GM19043 (cell line): ENCODE measurements around the gene ZSCAN20.
"Not testable (repeated sequence)": the region's sequence is repeated elsewhere in the genome, so short reads cannot be mapped to it uniquely, and the experiment has no call there.

ENCODE experiments used
- ATAC-seq: cut with Tn5 transposase; IDR thresholded peaks from one replicate; pipeline ENCODE4 v1.9.1; 2021; ENCODE audit warnings: low read depth; ENCODE audit not compliant: unreplicated experiment

Gene ZSCAN20

GRCh38 chr1:33473900-33474299 is 1.5 kb downstream of the ZSCAN20 start:
- ATAC-seq: no peak

GRCh38 chr1:33477451-33477850 is 5.0 kb downstream of the ZSCAN20 start:
- ATAC-seq: no peak

DNA sequence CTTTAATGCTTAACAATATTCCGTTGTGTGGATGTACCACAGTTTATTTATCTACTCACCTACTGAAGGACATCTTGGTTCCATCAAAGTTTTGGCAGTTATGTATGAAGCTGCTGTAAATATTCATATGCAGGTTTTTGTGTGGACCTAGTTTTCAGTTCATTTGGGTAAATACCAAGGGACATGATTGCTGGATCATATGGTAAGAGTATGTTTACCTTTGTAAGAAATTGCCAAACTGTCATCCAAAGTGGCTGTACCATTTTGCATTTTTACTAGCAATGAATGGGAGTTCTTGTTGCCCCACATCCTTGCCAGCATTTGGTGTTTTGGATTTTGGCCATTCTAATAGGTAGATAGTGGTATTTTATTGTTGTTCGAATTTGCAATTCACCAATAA is 10.0 kb downstream of the ZSCAN20 start:
- no peak for ATAC-seq

DNA sequence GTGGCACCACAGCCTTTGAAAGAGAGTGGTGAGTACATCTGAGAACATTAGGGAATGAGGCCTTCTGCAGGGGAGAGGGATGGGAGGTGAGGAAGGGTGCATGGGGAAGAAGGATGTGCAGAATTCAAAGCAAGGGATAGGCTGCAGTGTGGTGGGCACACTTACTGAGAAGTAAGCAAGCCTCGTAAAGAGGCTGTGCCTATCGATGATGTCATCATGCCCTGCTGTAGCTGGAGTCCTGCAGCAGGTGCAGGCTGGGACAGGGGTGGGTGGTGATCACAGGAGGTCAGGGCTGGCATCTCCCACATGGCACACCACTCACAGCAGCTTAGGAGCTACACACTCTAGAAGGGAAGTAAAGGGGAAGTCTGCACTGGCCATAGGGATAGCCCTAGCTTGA is 16.2 kb downstream of the ZSCAN20 start:
- no peak for ATAC-seq

DNA sequence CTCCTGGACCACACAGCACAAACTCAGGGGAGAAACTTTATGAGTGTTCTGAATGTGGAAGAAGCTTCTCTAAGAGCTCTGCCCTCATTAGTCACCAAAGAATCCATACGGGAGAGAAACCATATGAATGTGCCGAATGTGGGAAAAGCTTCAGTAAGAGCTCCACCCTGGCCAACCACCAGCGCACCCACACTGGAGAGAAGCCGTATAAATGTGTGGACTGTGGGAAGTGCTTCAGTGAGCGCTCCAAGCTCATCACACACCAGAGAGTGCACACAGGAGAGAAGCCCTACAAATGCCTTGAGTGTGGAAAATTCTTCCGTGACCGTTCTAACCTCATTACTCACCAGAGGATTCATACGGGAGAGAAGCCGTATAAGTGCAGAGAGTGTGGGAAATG is 22.5 kb downstream of the ZSCAN20 start:
- no peak for ATAC-seq

DNA sequence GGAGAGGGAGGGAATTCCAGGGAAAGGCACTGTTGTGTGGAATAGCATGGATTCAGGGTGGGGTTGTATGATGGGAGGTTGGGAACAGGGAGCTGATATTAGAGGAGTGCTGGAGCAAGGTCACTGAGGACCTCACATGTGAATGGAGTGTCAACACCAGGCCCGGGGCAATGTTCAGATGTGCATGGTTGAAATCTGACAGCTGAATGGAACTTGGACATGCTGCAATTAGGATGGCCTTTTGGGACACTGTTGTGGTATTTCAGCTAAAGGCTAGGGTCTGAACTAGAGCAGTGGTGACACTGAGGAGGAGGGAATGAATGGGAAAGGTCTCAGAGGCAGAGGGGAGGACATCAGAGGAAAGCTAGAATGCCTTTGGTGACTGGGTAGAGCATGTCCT is 25.0 kb downstream of the ZSCAN20 start:
- no peak for ATAC-seq

DNA sequence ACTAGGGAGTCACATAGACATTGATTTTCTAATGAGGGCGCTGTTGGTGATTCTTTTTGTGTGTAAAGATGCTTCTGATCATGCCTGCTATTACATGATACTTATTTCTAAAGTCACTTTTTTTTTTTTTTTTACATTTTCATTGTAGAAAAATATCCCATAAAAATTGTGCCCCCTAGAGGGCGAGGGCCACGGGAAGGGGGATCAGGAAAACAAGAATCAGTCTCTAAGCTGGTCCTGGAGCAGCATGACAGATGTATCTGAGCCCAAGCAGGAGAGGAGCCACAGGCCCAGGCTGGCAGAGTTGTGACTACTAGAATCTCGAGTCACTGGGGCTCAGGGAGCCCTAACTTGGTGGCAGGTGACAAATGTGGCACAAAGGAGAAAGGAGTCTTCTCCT is 28.1 kb downstream of the ZSCAN20 start:
- no peak for ATAC-seq

DNA sequence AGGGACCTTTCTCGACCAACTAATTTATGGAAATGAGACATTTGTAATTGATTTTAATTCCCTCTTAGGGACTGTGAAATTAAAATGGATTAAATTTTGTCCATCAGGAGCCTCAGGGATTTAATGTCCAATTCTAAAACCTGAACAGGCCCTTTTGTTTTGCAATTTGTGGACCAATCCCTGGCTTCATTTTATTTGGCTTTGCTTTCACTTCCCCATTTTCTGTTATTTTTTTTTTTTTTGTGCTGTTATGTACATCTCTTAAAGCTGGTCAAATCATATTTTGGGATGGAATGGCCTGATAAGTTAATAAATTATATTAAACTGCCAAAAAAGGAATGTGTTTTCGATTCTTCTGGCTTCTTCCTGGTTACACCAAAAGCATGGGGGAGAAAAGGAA is 28.9 kb downstream of the ZSCAN20 start:
- ATAC-seq: no peak

DNA sequence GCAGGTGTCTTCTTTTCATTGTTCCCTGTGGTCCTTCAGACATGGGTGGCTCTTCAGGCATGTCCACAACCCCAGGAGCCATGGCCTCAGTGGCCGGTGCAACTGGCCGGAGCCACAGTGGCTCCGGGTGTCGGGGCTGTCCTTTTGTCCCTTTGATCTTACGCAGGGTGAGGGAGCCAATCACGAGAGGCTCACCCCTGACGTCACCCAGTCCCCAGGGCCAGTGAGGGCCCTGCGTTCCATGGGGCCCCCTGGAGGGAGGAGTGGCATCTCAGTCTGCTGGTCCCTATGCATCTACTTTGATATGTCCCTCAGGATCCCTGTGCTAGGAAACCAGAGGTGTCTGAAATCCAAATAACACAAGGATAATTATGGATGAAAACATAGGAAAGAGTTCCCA is 29.3 kb downstream of the ZSCAN20 start:
- no peak for ATAC-seq

- no peak for ATAC-seq
Measured at GRCh38 chr1:33502726-33503125, 30.3 kb downstream of the ZSCAN20 start.

DNA sequence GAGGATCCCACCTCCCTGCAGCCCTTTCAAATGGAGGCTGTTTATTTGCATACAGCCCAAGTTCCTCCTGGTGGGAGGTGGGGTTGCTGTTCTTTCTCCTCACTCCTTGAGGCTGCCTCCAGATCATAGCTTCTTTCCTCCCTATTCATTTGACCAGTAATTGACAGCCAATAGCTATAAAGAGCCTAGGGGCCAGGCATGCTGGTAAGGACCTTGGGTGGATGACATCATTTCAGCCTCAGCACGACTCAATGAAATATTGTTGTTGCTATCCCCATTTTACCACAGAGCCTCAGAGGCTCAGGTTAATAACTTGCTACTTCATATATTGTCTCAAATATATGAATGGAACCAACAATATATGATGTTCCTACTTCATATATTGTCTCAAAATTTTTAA is 31.1 kb downstream of the ZSCAN20 start:
- no peak for ATAC-seq

DNA sequence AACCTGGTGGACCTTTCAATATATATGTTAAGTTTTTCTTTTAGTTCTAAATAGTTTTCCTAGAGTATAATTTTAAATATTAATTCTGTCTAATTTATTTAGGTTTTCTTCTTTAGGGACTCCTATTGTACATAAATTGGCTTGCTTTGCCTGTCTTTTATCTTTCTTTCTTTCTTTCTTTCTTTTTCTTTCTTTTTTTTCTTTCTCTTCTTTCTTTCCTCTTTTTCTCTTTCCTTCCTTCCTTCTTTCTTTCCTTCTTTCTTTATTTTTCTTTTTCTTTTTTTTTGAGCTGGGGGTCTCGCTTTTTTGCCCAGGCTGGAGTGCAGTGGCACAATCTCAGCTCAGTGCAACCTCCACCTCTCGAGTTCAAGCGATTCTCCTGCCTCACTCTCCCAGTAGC is 35.2 kb downstream of the ZSCAN20 start:
- ATAC-seq: no peak

DNA sequence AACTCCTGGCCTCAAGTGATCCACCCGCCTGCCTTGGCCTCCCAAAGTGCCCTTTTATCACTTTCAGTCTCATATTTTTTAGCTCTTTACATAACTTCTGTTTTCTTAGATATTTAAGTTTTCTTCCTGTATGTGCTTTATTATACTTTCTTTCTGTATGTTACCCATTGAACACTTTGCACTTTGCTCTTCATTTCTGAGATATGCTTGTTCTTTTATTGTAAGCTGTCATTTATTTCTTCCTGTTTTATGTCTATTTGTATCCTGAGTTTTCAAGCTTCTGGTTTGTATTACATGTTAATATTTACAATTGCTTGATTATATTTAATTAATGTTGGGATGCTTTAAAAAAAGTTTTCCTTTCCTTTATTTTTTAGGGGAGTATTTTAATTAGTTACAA is 35.7 kb downstream of the ZSCAN20 start:
- ATAC-seq: no peak

DNA sequence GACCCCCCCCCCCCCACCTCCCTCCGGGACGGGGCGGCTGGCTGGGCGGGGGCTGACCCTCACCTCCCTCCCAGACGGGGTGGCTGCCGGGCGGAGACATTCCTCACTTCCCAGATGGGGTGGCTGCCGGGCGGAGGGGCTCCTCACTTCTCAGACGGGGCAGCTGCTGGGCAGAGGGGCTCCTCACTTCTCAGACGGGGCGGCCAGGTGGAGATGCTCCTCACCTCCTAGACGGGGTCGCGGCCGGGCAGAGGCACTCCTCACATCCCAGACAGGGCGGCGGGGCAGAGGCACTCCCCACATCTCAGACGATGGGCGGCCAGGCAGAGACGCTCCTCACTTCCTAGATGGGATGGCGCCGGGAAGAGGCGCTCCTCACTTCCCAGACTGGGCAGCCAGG is 36.8 kb downstream of the ZSCAN20 start:
- not testable (repeated sequence) for ATAC-seq

DNA sequence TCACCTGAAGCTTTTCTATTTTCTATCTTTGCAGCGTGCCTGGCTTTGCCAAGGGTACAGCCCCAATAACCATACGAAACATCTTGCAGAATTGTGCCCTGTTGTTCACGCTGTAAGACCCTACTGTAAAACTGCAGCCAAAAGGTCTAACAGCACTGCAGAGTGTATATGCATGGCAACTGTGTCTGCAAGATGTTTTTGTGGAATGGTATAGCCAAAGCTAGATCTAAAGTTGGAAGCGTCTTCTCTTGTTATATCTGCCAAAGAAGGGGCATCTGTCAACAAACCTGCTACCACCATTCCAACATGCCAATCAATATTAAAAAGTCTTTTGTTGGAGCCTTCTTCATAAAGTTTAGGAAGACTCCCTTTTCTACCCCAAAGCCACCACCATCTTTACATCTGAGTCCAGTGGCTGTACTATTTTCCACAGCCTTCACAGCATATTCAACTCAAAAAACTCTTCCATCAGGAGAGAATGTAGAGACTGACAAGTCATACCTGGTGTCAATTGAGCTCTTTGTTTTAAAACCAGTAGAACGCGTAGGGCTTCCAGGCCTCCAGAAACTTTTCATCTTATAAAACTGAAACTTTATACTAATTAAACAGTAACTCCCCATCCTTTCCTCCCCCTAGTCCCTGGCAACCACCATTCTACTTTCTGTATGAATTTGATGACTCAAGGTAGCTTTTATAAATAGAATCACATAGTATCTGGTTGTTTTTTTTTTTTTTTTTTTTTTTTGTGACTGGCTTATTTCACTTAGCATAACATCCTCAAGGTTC is 40.0 kb downstream of the ZSCAN20 start:
- ATAC-seq: no peak

DNA sequence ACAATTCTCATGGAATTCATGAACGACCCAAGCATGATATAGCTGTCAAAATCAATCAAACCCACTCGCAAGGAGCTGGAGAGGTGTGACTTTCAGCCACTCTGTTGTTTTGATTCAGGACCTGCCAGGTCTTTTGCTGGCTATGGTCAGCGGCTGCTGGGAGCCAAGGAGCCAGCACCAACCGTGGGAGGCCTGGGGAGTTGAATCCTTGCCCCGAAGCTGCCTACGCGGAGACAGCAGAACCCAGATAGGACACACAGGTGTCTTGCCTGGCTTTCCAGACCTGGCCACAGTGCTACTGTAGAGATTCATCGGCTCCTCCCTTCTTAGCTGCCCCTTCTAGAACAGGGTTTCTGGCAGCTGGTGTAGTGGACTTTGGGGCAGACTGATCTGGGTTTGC is 42.7 kb downstream of the ZSCAN20 start:
- ATAC-seq: no peak

- ATAC-seq: no peak
Measured at GRCh38 chr1:33515607-33516006, 43.2 kb downstream of the ZSCAN20 start.

GRCh38 chr1:33516428-33516827 is 44.0 kb downstream of the ZSCAN20 start:
- no peak for ATAC-seq

DNA sequence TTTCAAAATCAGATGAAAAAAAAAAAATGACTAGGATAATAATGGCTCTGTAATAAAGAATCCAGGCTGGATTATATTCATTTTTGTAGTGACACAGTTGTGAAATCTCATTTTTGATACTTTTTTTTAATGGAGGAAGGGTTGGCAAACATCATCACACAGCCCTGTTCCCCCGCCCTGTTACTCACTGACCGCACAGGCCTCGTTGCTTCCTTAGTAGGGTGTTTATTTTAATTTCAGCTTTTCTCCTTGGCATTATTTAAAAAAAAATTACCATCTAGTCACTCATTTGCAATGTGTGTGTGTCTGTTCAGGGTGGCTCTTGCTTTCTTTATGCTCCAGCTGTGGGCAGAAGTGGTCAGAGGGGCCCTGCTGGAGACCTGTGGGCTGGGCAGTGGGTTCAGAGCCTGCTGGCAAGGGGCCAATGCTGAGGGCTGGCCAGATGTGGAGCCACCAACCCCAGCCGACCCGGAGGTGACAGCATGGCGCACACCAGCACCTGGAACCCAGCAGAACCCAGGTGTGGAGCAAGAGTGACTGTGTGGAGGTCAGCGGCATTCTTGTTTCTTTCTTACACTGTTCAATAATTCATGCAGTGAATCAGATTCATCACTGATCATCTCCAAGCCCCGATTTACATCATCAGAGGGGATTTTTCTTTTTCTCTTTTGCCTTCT is 44.6 kb downstream of the ZSCAN20 start:
- ATAC-seq: no peak

- no peak for ATAC-seq
Measured at GRCh38 chr1:33517596-33518250, 45.3 kb downstream of the ZSCAN20 start.

- ATAC-seq: no peak
Measured at GRCh38 chr1:33519240-33519884, 46.9 kb downstream of the ZSCAN20 start.
